Small intestine (tissue), 7 donors: ENCODE measurements around the gene USP10. TPM values are rescaled to one million over a fixed set of nuclear protein-coding genes. Genes with fewer than 3 reads are reported as not detected.
"Not testable (repeated sequence)": the region's sequence is repeated elsewhere in the genome, so short reads cannot be mapped to it uniquely, and the experiment has no call there.

ENCODE experiments used
- DNase-seq, 2 donors: peaks; one replicate each; pipeline versions ENCODE4 v3.0.0 to v3.0.0-alpha.2; 2013
- FAIRE-seq: peaks from 2 replicates; lab custom pipeline; 2012; peaks lifted over from hg19 to GRCh38; lab: Jason Lieb, UNC
- H3K27ac ChIP-seq, 3 donors: one replicate each; pipeline ENCODE4 v1.5.1; 2013; ENCODE audit warnings: low read length in 2 of 3, mild to moderate bottlenecking in 2 of 3, control low read depth in 1 of 3, inconsistent platforms in 1 of 3, low read depth in 1 of 3, moderate library complexity in 1 of 3
- H3K27me3 ChIP-seq, 3 donors: one replicate each; pipeline ENCODE4 v1.6.1; 2013; ENCODE audit warnings: low read length in 3 of 3, inconsistent platforms in 1 of 3; ENCODE audit not compliant: control insufficient read depth in 3 of 3, insufficient read depth in 3 of 3
- H3K36me3 ChIP-seq, 3 donors: one replicate each; pipeline ENCODE4 v1.6.1; 2013; ENCODE audit warnings: low read length in 3 of 3, inconsistent platforms in 1 of 3, low read depth in 1 of 3, mild to moderate bottlenecking in 1 of 3, moderate library complexity in 1 of 3; ENCODE audit not compliant: control insufficient read depth in 3 of 3, insufficient read depth in 2 of 3
- H3K4me1 ChIP-seq, 3 donors: one replicate each; pipeline ENCODE4 v1.6.1; 2013; ENCODE audit warnings: low read length in 2 of 3, inconsistent platforms in 1 of 3, low read depth in 1 of 3, mild to moderate bottlenecking in 1 of 3, moderate library complexity in 1 of 3; ENCODE audit not compliant: control insufficient read depth in 3 of 3, insufficient read depth in 2 of 3
- H3K4me3 ChIP-seq, 3 donors: one replicate each; pipeline ENCODE4 v1.5.1; 2013; ENCODE audit warnings: low read length in 3 of 3, control low read depth in 1 of 3, inconsistent platforms in 1 of 3, low read depth in 1 of 3, mild to moderate bottlenecking in 1 of 3, moderate library complexity in 1 of 3
- H3K9me3 ChIP-seq, 2 donors: one replicate each; pipeline ENCODE4 v1.6.1; 2013; ENCODE audit warnings: low read depth in 1 of 2, low read length in 1 of 2; ENCODE audit not compliant: control insufficient read depth in 2 of 2, insufficient read depth in 1 of 2
- WGBS, 3 donors: extraction: QIAGEN DNeasy Blood & Tissue Kit; methylation state at CpG; one replicate each; pipeline ENCODE4 v1.1.7; 2013; 5-methylcytosine and 5-hydroxymethylcytosine counted together
- polyA plus RNA-seq, 4 donors: library from polyadenylated mRNA; stranded (reverse) in 3 of 4; unstranded in 1 of 4; fragments of 200-250 nt in 3 of 4; fragments of 120-200 nt in 1 of 4; gene quantifications; one replicate each; pipeline versions ENCODE4 v1.2.1 to v1.2.3, GENCODE V29; 2013
- donor health status: healthy with polysubstance abuse.
- donor health status: control.
- donor health status: control.
- donor health status: Bipolar disorder and iron deficiency.
- donor health status: healthy.

The USP10 gene
- polyA plus RNA-seq, 4 donors: 22.4 to 67.1 (median 32.1) TPM

GRCh38 chr16:84686707-84687298 lies 13.0 kb upstream of the USP10 start:
- FAIRE-seq: no peak

GRCh38 chr16:84687715-84688114 lies 12.1 kb upstream of the USP10 start:
- DNase-seq: no peak
- Histone ChIP-seq H3K27ac (no peak overlapping the region), H3K4me1 (peaks cover 0 to 4% (median 0%) of the 10 kb centered on the region in 3 donors), H3K9me3 (peaks cover 0 to 8% of the 10 kb centered on the region in 2 donors), H3K27me3 (peaks cover 0 to 4% (median 2%) of the 10 kb centered on the region in 3 donors), H3K36me3 (no peaks in the 10 kb centered on the region), H3K4me3 (no peak overlapping the region)
- WGBS, 3 donors: 62 to 87% (median 79%) methylated on average over 6 of the region's 6 CpGs
- FAIRE-seq: no peak

More at GRCh38 chr16:84686707-84687298, 13.0 kb upstream of the USP10 start:
- no peak for DNase-seq
- H3K4me1 ChIP-seq: peaks cover 0 to 4% (median 0%) of the 10 kb centered on the region in 3 donors
- peaks cover 0 to 6% (median 2%) of the 10 kb centered on the region in 3 donors for H3K27me3 ChIP-seq
- no peaks in the 10 kb centered on the region for H3K36me3 ChIP-seq
- 81 to 85% (median 84%) methylated on average over 6 of the region's 6 CpGs for WGBS, 3 donors
- H3K27ac ChIP-seq: no peak overlapping the region
- no peak overlapping the region for H3K4me3 ChIP-seq
- peaks cover 0 to 6% of the 10 kb centered on the region in 2 donors for H3K9me3 ChIP-seq

GRCh38 chr16:84688163-84688562 lies 11.6 kb upstream of the USP10 start:
- DNase-seq, H3K9me3 ChIP-seq, H3K27me3 ChIP-seq, H3K36me3 ChIP-seq, H3K4me1 ChIP-seq, FAIRE-seq, H3K4me3 ChIP-seq, H3K27ac ChIP-seq: not testable (repeated sequence)
- WGBS, 3 donors: 94 to 98% (median 95%) methylated on average over 4 of the region's 4 CpGs

- 64 to 82% (median 78%) methylated on average over 8 of the region's 8 CpGs for WGBS, 3 donors
- H3K27ac ChIP-seq: no peak overlapping the region
- H3K36me3 ChIP-seq: no peaks in the 10 kb centered on the region
- peaks cover 0 to 8% of the 10 kb centered on the region in 2 donors for H3K9me3 ChIP-seq
- H3K27me3 ChIP-seq: peaks cover 0 to 3% (median 2%) of the 10 kb centered on the region in 3 donors
- peaks cover 0 to 4% (median 0%) of the 10 kb centered on the region in 3 donors for H3K4me1 ChIP-seq
- H3K4me3 ChIP-seq: no peak overlapping the region
- FAIRE-seq (no peak), DNase-seq (peak in 1 of 2 donors; percentile 28)
Observed at GRCh38 chr16:84689111-84689510, 10.7 kb upstream of the USP10 start.

- no peaks in the 10 kb centered on the region for H3K36me3 ChIP-seq
- no peak overlapping the region for H3K27ac ChIP-seq
- no peaks in the 10 kb centered on the region for H3K27me3 ChIP-seq
- 87 to 96% (median 88%) methylated on average over 6 of the region's 6 CpGs for WGBS, 3 donors
- DNase-seq: no peak
- H3K4me1 ChIP-seq: peaks cover 0 to 4% (median 0%) of the 10 kb centered on the region in 3 donors
- H3K4me3 ChIP-seq: no peak overlapping the region
- FAIRE-seq: no peak
- H3K9me3 ChIP-seq: peaks cover 0 to 8% of the 10 kb centered on the region in 2 donors
Observed at GRCh38 chr16:84690088-84690819, 9.5 kb upstream of the USP10 start.

- H3K27me3 ChIP-seq: no peaks in the 10 kb centered on the region
- FAIRE-seq (no peak), DNase-seq (no peak)
- WGBS, 3 donors: 70 to 85% (median 72%) methylated on average over 6 of the region's 6 CpGs
- H3K4me1 ChIP-seq: peaks cover 0 to 4% (median 0%) of the 10 kb centered on the region in 3 donors
- H3K36me3 ChIP-seq: no peaks in the 10 kb centered on the region
- H3K4me3 ChIP-seq: no peak overlapping the region
- no peak overlapping the region for H3K27ac ChIP-seq
- H3K9me3 ChIP-seq: peaks cover 0 to 11% of the 10 kb centered on the region in 2 donors
Observed at GRCh38 chr16:84692451-84693214, 7.2 kb upstream of the USP10 start.

GRCh38 chr16:84693869-84694268 lies 5.9 kb upstream of the USP10 start:
- not testable (repeated sequence) for H3K4me1 ChIP-seq, H3K9me3 ChIP-seq, H3K36me3 ChIP-seq, H3K4me3 ChIP-seq, DNase-seq, H3K27ac ChIP-seq, H3K27me3 ChIP-seq, FAIRE-seq
- 85 to 93% (median 90%) methylated on average over 9 to 10 of the region's 10 CpGs for WGBS, 3 donors

GRCh38 chr16:84694980-84695379 lies 4.8 kb upstream of the USP10 start:
- no peak overlapping the region for H3K4me3 ChIP-seq
- DNase-seq (no peak), FAIRE-seq (no peak)
- peaks cover 0 to 7% (median 4%) of the 10 kb centered on the region in 3 donors for H3K4me1 ChIP-seq
- no peaks in the 10 kb centered on the region for H3K27me3 ChIP-seq
- H3K27ac ChIP-seq: no peak overlapping the region
- peaks cover 0 to 7% of the 10 kb centered on the region in 2 donors for H3K9me3 ChIP-seq
- WGBS, 3 donors: 86 to 97% (median 95%) methylated on average over 2 of the region's 2 CpGs
- no peaks in the 10 kb centered on the region for H3K36me3 ChIP-seq
